ENCODE measurements around the gene STARD4. TPM values are rescaled to one million over a fixed set of nuclear protein-coding genes. Genes with fewer than 3 reads are reported as not detected.

STARD4 gene
- total RNA-seq, 1 experiment from 2014 or later: 73.2 TPM

- Histone ChIP-seq H3K27ac (no peak overlapping the region), H3K4me3 (no peak overlapping the region), H3K36me3 (peaks cover 26% of the 10 kb centered on the region), H3K4me1 (peaks cover 4% of the 10 kb centered on the region; the same call in 1 of the 2 replicates), H3K27me3 (no peaks in the 10 kb centered on the region), H3K9me3 (replicated peaks) (no peaks in the 10 kb centered on the region)
- DNase-seq: no peak
These were observed 5.1 kb downstream of the STARD4 start for GRCh38 chr5:111507276-111507675.

GRCh38 chr5:111505096-111505495 lies 7.2 kb downstream of the STARD4 start:
- Histone ChIP-seq H3K36me3 (peaks cover 34% of the 10 kb centered on the region), H3K4me1 (no peaks in the 10 kb centered on the region), H3K27me3 (no peaks in the 10 kb centered on the region), H3K27ac (no peak overlapping the region), H3K9me3 (replicated peaks) (no peaks in the 10 kb centered on the region), H3K4me3 (no peak overlapping the region)
- DNase-seq: no peak

GRCh38 chr5:111502956-111503355 lies 9.4 kb downstream of the STARD4 start:
- Histone ChIP-seq H3K36me3 (peaks cover 52% of the 10 kb centered on the region), H3K4me1 (no peaks in the 10 kb centered on the region), H3K27ac (no peak overlapping the region), H3K4me3 (no peak overlapping the region), H3K9me3 (replicated peaks) (no peaks in the 10 kb centered on the region), H3K27me3 (no peaks in the 10 kb centered on the region)
- DNase-seq: no peak

GRCh38 chr5:111498346-111498745 lies 14.0 kb downstream of the STARD4 start:
- Histone ChIP-seq H3K27ac (no peak overlapping the region), H3K4me1 (no peaks in the 10 kb centered on the region), H3K36me3 (peaks cover 44% of the 10 kb centered on the region), H3K4me3 (no peak overlapping the region), H3K27me3 (no peaks in the 10 kb centered on the region), H3K9me3 (replicated peaks) (no peaks in the 10 kb centered on the region)
- no peak for DNase-seq

- DNase-seq: peak in 1 of 2 experiments; percentile 9
- no peak overlapping the region for H3K4me3 ChIP-seq
- no peaks in the 10 kb centered on the region for H3K4me1 ChIP-seq
- H3K9me3 ChIP-seq (replicated peaks): no peaks in the 10 kb centered on the region
- no peak overlapping the region for H3K27ac ChIP-seq
- peaks cover 34% of the 10 kb centered on the region for H3K36me3 ChIP-seq
- H3K27me3 ChIP-seq: no peaks in the 10 kb centered on the region
These were observed 17.2 kb downstream of the STARD4 start for GRCh38 chr5:111495159-111495558.

- Histone ChIP-seq H3K27me3 (no peaks in the 10 kb centered on the region), H3K9me3 (replicated peaks) (no peaks in the 10 kb centered on the region), H3K4me3 (no peak overlapping the region), H3K4me1 (no peaks in the 10 kb centered on the region), H3K27ac (no peak overlapping the region), H3K36me3 (peaks cover 29% of the 10 kb centered on the region)
- DNase-seq: peak; percentile 7 to 42
These were observed 17.9 kb downstream of the STARD4 start for GRCh38 chr5:111494355-111494999.

GRCh38 chr5:111493031-111493430 lies 19.3 kb downstream of the STARD4 start:
- Histone ChIP-seq H3K4me1 (no peaks in the 10 kb centered on the region), H3K4me3 (no peak overlapping the region), H3K36me3 (peaks cover 16% of the 10 kb centered on the region; the same call in 1 of the 2 replicates), H3K27ac (no peak overlapping the region), H3K27me3 (no peaks in the 10 kb centered on the region), H3K9me3 (replicated peaks) (no peaks in the 10 kb centered on the region)
- DNase-seq: no peak

GRCh38 chr5:111488353-111488752 lies 24.0 kb downstream of the STARD4 start:
- no peaks in the 10 kb centered on the region for H3K9me3 ChIP-seq (replicated peaks)
- H3K4me3 ChIP-seq: no peak overlapping the region
- H3K27me3 ChIP-seq: no peaks in the 10 kb centered on the region
- no peak overlapping the region for H3K27ac ChIP-seq
- H3K4me1 ChIP-seq: no peaks in the 10 kb centered on the region
- H3K36me3 ChIP-seq: 0 out of 2 replicates have a peak, but pooled peaks cover 5% of the 10 kb centered on the region
- no peak for DNase-seq

- H3K36me3 ChIP-seq: 0 out of 2 replicates have a peak, but pooled peaks cover 4% of the 10 kb centered on the region
- no peak for DNase-seq
- H3K4me3 ChIP-seq: no peak overlapping the region
- no peaks in the 10 kb centered on the region for H3K9me3 ChIP-seq (replicated peaks)
- no peaks in the 10 kb centered on the region for H3K4me1 ChIP-seq
- no peaks in the 10 kb centered on the region for H3K27me3 ChIP-seq
- no peak overlapping the region for H3K27ac ChIP-seq
These were observed 25.4 kb downstream of the STARD4 start for GRCh38 chr5:111486926-111487325.

- Histone ChIP-seq H3K9me3 (replicated peaks) (no peaks in the 10 kb centered on the region), H3K4me1 (no peaks in the 10 kb centered on the region), H3K27me3 (no peaks in the 10 kb centered on the region), H3K36me3 (0 out of 2 replicates have a peak, but pooled peaks cover 4% of the 10 kb centered on the region), H3K4me3 (no peak overlapping the region), H3K27ac (no peak overlapping the region)
- no peak for DNase-seq
These were observed 26.3 kb downstream of the STARD4 start for GRCh38 chr5:111486055-111486454.

GRCh38 chr5:111480346-111480745 lies 32.0 kb downstream of the STARD4 start:
- H3K27ac ChIP-seq: no peak overlapping the region
- peaks cover under 1% of the 10 kb centered on the region; the same call in 1 of the 2 replicates for H3K36me3 ChIP-seq
- no peaks in the 10 kb centered on the region for H3K9me3 ChIP-seq (replicated peaks)
- no peak for DNase-seq
- H3K27me3 ChIP-seq: no peaks in the 10 kb centered on the region
- no peaks in the 10 kb centered on the region for H3K4me1 ChIP-seq
- no peak overlapping the region for H3K4me3 ChIP-seq

- Histone ChIP-seq H3K27ac (no peak overlapping the region), H3K4me3 (no peak overlapping the region), H3K36me3 (no peaks in the 10 kb centered on the region; the same call in 1 of the 2 replicates), H3K27me3 (no peaks in the 10 kb centered on the region), H3K4me1 (no peaks in the 10 kb centered on the region), H3K9me3 (replicated peaks) (no peaks in the 10 kb centered on the region)
- DNase-seq: no peak
These were observed 33.4 kb downstream of the STARD4 start for GRCh38 chr5:111478898-111479297.

GRCh38 chr5:111478266-111478665 lies 34.1 kb downstream of the STARD4 start:
- Histone ChIP-seq H3K4me3 (no peak overlapping the region), H3K27ac (no peak overlapping the region), H3K27me3 (no peaks in the 10 kb centered on the region), H3K9me3 (replicated peaks) (no peaks in the 10 kb centered on the region), H3K4me1 (no peaks in the 10 kb centered on the region), H3K36me3 (no peaks in the 10 kb centered on the region; the same call in 1 of the 2 replicates)
- DNase-seq: peak in 1 of 2 experiments; percentile 22

GRCh38 chr5:111472579-111472978 lies 39.8 kb downstream of the STARD4 start:
- Histone ChIP-seq H3K27ac (no peak overlapping the region), H3K4me3 (no peak overlapping the region), H3K4me1 (no peaks in the 10 kb centered on the region), H3K9me3 (replicated peaks) (no peaks in the 10 kb centered on the region), H3K27me3 (no peaks in the 10 kb centered on the region), H3K36me3 (no peaks in the 10 kb centered on the region)
- no peak for DNase-seq

- no peaks in the 10 kb centered on the region for H3K9me3 ChIP-seq (replicated peaks)
- H3K36me3 ChIP-seq: no peaks in the 10 kb centered on the region
- H3K27me3 ChIP-seq: no peaks in the 10 kb centered on the region
- H3K4me1 ChIP-seq: no peaks in the 10 kb centered on the region
- H3K27ac ChIP-seq: no peak overlapping the region
- no peak for DNase-seq
- H3K4me3 ChIP-seq: no peak overlapping the region
These were observed 40.2 kb downstream of the STARD4 start for GRCh38 chr5:111472096-111472495.

GRCh38 chr5:111469903-111470302 lies 42.4 kb downstream of the STARD4 start:
- no peaks in the 10 kb centered on the region for H3K9me3 ChIP-seq (replicated peaks)
- no peaks in the 10 kb centered on the region for H3K4me1 ChIP-seq
- H3K27ac ChIP-seq: no peak overlapping the region
- H3K27me3 ChIP-seq: no peaks in the 10 kb centered on the region
- no peaks in the 10 kb centered on the region for H3K36me3 ChIP-seq
- H3K4me3 ChIP-seq: no peak overlapping the region
- no peak for DNase-seq

All from SJCRH30 (cell line).